ENCODE results near the gene GRIN1.

GRIN1 gene

DNA sequence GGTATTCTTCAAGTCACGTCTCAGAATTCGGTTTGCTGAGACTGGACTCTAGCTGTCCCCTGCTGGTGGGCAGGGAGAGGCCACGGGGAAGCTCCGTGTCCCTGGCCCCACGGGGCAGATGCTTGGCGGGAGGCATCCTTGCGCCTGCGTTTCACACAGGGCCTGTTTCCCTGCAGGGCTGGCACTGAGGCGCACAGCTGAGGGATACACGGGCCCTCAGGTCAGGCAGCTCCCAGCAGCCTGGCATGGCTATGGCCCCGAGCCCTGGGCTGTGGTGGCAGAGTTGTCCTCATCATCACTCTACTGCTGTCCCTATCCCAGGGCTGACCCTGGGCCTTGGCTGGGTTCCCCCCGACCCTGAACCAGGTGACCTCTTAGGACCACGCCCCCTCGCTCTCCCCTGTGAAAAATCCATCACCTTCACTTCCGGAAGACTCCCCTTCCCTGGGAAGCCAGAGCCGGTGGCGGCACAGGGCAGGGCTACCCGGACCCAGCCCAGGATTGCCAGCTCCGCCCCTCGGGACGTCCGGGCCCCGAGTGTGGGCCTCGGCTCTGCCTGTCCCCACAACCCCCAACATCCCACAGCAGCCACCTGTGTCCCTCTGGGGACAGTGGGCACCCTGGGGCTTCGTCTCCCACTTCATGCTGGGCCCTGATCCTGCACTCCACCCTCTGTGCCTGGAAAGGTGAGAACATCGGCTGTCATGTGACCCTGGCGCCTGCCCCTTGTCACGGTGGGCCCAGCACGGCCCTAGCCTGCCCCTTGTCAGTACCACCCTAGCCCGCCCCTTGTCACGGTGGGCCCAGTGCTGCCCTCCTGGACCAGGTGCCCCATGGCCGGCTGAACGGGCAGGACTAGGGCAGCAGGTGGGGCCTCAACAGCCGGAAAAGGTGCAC is 29.5 kb upstream of the GRIN1 start:
- H4K20me1 ChIP-seq (ENCODE audit: insufficient read depth) = no peaks in the 10 kb centered on the region
- no peak overlapping the region for H3K27ac ChIP-seq
- TF ChIP-seq, protein P1, sequence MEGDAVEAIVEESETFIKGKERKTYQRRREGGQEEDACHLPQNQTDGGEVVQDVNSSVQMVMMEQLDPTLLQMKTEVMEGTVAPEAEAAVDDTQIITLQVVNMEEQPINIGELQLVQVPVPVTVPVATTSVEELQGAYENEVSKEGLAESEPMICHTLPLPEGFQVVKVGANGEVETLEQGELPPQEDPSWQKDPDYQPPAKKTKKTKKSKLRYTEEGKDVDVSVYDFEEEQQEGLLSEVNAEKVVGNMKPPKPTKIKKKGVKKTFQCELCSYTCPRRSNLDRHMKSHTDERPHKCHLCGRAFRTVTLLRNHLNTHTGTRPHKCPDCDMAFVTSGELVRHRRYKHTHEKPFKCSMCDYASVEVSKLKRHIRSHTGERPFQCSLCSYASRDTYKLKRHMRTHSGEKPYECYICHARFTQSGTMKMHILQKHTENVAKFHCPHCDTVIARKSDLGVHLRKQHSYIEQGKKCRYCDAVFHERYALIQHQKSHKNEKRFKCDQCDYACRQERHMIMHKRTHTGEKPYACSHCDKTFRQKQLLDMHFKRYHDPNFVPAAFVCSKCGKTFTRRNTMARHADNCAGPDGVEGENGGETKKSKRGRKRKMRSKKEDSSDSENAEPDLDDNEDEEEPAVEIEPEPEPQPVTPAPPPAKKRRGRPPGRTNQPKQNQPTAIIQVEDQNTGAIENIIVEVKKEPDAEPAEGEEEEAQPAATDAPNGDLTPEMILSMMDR (conservative IDR thresholded peaks at IDR 0.05; ENCODE audit: low read depth, low read length) = no peak

DNA sequence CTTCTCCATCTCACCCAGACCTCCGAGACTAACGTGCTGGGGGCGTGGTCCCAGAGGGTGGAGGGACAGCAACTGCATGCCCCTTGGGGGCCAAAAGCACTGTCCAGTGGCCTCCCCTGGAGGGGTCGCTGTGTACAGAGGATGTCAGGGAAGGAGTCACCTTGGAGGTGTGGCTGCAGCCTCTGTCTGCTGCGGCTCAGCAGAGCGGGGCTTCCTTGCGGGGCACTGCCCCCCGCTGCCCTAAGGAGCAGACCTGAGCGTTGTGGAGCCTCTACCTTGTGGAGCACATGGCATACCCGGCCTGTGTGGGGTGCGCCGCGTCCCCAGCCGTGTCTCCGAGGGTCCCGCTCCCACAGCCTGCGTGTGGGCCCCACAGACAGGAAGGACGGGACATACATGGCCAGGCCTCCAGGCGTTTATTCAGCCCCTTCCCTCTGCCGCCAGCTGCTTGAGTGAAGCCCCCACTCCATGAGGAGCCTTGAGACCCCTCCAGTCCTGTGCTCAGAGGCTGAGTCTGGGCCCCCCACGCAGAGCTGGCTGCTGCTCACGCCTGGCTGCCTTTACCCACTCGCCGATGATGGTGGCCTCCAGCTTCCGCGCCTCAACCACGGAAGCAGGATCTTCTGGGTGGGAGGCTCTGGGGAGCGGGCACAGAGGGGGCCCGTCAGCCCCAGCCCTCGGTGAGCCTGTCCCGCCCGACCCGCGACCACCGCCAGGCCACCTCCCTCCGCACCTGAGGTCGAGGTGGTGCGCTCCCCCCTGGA is 28.6 kb upstream of the GRIN1 start:
- Histone ChIP-seq H3K27ac (no peak overlapping the region), H3K4me3 (IDR thresholded peaks at IDR 0.05; ENCODE audit: insufficient read depth, low read depth, low read length) (no peak overlapping the region), H3K79me2 (ENCODE audit: insufficient read depth, low read depth) (no peaks in the 10 kb centered on the region), H3K36me3 (ENCODE audit: insufficient read depth) (no peaks in the 10 kb centered on the region), H3K27me3 (ENCODE audit: insufficient read depth, low read depth) (0 out of 2 replicates have a peak, but pooled peaks cover 5% of the 10 kb centered on the region), H2AFZ (ENCODE audit: low read depth) (no peak overlapping the region), H4K20me1 (ENCODE audit: insufficient read depth) (no peaks in the 10 kb centered on the region), H3K4me2 (no peak overlapping the region), H3K4me1 (ENCODE audit: low read depth, poor library complexity, severe bottlenecking) (no peaks in the 10 kb centered on the region), H3K9ac (no peak overlapping the region)
- TF ChIP-seq, protein P1 (conservative IDR thresholded peaks at IDR 0.05; ENCODE audit: low read depth, low read length) = no peak

More for the DNA sequence above, 29.5 kb upstream of the GRIN1 start:
- no peak overlapping the region for H3K9ac ChIP-seq
- no peaks in the 10 kb centered on the region for H3K4me1 ChIP-seq (ENCODE audit: low read depth, poor library complexity, severe bottlenecking)
- no peak overlapping the region for H2AFZ ChIP-seq (ENCODE audit: low read depth)
- no peak overlapping the region for H3K4me3 ChIP-seq (IDR thresholded peaks at IDR 0.05; ENCODE audit: insufficient read depth, low read depth, low read length)
- no peaks in the 10 kb centered on the region for H3K79me2 ChIP-seq (ENCODE audit: insufficient read depth, low read depth)
- no peak overlapping the region for H3K4me2 ChIP-seq
- no peaks in the 10 kb centered on the region for H3K36me3 ChIP-seq (ENCODE audit: insufficient read depth)
- no peaks in the 10 kb centered on the region for H3K27me3 ChIP-seq (ENCODE audit: insufficient read depth, low read depth)

DNA sequence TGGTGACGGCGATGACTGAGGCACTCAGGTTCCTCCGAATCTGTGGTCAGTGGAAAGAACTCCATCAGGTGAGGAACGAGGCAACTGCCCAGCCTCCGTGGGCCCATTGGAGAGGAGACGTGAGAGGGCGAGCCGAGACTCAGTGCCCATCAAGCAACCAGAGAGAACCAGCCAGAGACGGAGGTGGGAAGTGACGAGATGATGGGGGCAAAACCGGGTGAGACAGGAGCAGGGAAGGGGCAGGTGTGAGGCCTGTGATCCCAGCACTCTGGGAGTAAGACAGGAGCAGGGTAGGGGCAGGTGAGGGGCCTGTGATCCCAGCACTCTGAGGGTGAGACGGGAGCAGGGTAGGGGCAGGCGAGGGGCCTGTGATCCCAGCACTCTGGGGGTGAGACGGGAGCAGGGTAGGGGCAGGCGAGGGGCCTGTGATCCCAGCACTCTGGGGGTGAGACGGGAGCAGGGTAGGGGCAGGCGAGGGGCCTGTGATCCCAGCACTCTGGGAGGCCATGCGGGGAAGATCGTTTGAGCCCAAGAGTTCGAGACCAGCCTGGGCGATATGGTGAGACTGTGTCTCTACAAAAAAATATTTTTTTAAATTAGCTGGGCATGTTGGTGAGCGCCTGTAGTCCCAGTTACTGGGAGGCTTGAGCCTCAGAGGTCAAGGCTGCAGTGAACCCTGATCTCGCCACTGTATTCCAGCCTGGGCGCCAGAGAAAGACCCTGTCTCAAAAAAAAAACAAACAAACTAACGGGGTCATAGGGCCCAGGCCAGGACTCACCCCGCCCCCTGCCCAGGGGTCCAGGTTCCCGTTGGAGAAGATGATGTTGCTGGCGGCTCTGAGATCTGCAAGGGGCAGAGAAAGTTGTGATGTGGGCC is 27.8 kb upstream of the GRIN1 start:
- Histone ChIP-seq H3K27ac (no peak overlapping the region), H3K4me2 (no peak overlapping the region), H3K9ac (no peak overlapping the region), H3K27me3 (ENCODE audit: insufficient read depth, low read depth) (peaks cover 11% of the 10 kb centered on the region; the same call in 1 of the 2 replicates), H3K79me2 (ENCODE audit: insufficient read depth, low read depth) (no peaks in the 10 kb centered on the region), H3K4me3 (IDR thresholded peaks at IDR 0.05; ENCODE audit: insufficient read depth, low read depth, low read length) (no peak overlapping the region), H3K36me3 (ENCODE audit: insufficient read depth) (no peaks in the 10 kb centered on the region), H4K20me1 (ENCODE audit: insufficient read depth) (no peaks in the 10 kb centered on the region), H2AFZ (ENCODE audit: low read depth) (no peak overlapping the region), H3K4me1 (ENCODE audit: low read depth, poor library complexity, severe bottlenecking) (no peaks in the 10 kb centered on the region)
- TF ChIP-seq, protein P1 (conservative IDR thresholded peaks at IDR 0.05; ENCODE audit: low read depth, low read length) = no peak
